Hippocampal formation (tissue), 2 donors: ENCODE measurements around the gene CKMT1A.
"Not testable (repeated sequence)": the region's sequence is repeated elsewhere in the genome, so short reads cannot be mapped to it uniquely, and the experiment has no call there.

ENCODE experiments used
- DNase-seq, 2 donors: peaks; one replicate each; lab custom pipeline; 2025; lab: John Stamatoyannopoulos, UW

The CKMT1A gene

DNA sequence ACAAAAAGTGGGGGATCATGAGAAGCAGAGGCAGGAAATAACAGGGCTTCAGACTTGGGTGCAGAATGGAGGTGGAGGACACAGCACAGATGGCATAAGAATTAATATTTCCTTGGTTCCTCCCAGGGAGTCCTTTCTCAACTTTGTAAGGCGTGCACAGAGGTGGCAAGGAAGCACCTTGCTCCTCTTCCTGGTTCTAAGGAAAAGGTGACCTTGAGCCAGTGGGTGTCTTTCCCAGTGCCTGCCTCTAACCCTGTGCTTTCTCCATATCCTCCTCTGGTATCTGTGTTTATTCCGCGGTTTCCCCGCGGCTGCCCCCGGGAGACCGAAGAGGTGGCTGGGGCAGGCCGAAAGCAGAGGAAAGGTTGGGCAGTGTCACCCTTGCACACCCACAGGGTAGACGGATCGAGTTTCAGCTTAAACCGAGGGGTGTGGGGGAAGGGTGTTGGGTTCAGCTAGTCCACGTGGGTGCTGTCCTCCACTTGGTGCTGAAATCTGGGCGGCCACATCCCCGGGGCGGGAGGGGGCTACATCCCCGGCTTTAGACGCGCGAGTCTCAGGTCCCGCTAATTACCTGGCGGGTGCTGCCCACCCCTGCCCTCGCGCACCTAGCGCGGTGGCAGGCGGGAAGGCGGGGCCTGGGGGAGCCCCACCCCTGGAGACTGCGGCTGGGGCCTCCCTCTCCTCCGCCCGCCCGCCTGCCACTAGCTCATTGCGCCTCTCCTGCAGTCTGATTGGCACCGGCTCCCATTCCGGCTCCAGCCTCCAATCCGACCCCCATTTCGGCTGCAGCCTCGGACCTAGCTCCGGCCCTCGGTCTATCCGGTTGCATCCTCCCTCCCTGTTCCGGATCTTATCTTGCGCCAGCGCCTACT lies at the start of gene CKMT1A:
CKMT1A (plus strand) TSS at position 712 of the 875 bp plus-strand sequence. CDS start 192 bp downstream, outside the sequence.
- not testable (repeated sequence) for DNase-seq

DNA sequence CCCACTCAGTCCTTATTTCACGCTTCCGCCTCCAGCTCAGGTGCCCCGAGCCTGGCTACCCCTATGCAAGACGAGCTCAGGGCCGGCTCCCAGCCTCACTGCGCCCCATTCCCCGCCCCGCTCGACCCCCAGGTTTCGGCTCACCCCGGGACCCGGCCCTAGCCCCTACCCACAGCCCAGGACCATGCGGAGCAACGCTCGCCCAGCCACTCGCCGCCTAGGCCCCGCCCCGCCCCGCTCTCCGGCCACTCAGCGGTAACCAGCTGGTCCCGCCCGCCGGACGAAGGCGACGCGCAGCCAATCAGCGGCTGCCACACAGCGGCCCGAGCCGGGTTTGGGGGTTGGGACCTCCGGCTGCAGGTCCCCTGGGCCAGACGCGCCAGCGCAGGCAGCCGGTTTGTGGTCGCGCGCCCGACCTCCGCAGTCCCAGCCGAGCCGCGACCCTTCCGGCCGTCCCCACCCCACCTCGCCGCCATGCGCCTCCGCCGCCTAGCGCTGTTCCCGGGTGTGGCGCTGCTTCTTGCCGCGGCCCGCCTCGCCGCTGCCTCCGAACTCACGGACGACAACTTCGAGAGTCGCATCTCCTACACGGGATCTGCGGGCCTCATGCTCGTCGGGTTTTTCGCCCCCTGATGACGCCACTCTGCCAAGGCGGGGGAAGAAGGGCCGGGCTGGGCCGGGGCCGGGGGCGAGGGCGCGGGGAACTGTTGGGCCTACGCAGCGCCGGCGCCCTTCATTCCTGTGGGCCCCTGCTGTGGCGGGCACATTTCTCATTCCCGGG lies 44.8 kb upstream of the CKMT1A start, which contains the start of gene CATSPER2:
CATSPER2 (minus strand) TSS at position 196 of the 781 bp plus-strand sequence. CDS start 783 bp downstream, outside the sequence.
- no peak for DNase-seq

DNA sequence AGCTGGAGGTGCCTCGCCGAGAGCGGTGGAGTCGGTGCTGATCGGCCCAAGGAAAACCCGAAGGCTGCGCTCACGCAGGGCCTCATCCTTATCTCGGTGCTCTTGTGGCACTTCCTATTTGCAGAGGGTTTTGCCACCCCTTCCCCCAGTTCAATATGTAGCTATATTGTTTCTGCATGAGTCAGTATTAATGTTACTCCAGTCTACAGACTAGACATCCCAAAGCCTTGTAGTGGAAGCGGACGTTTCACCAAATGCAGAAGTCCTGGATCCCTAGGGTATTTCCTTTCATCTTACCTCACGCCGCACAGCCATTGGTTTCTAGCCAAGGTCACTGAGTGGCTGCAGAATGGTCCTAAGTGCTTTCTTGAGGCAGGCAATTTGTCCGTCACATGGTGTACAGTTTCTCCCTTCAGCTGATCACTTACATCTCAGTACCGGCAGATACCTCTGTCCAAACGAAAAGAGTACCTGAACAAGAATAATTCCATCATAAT lies 44.2 kb upstream of the CKMT1A start:
- not testable (repeated sequence) for DNase-seq

DNA sequence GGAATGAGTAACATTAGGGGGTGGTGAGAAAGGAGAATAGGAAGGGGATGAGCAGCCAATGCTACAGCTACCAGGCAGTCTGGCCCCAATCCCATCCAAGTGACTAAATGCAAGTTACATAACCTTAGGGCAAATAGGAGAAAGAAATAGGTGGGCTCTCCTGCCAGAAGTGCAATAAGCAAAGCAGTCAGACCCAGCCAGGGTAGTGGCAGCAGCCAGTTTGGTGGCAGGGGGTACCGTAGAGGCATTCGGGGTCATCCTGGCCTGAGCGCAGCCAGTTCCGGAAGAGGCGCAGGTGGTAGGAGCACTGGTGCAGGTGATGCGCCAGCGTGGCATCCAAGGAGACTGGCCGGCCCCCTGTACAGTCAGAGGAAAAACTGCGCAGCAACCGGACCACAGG lies 33.9 kb upstream of the CKMT1A start:
- DNase-seq = not testable (repeated sequence)

DNA sequence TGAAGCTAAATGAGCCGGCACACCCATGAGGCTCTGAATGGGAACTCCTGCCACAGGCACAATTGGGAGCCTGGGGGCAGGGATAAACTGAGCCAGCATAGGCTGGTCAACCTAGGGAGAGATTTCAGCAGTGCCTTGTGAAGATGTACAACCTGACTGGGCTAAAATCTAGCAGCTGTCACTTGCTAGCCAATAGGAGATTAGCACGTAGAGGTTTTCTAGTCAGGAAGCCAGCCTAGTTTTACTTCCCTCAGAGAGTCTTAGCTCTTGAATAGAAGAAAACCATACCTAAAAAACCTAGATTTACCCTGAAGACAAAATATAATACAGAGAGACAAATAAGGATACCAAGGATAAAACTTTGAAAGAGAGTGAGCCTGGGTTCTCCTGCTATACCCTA lies 31.4 kb upstream of the CKMT1A start:
- DNase-seq = not testable (repeated sequence)

DNA sequence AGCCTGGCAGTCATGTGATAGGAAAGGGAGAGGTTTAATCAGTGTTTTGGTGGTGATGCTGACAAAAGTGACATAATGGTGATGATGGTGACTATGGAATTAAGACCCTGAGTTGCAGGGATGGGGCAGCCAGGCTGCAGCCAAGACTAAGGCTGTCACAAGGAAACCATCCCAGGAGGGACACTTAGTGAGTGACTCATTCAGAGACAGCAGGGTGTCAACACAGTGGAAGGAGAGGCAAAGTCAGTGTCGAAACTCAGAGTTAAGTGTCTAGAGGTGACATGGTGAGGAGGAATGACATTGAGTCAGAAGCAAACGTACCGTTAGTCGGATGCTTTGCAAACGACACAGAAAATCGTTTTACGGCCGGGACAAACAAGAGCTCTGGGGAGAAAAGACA lies 30.3 kb upstream of the CKMT1A start:
- DNase-seq = not testable (repeated sequence)

DNA sequence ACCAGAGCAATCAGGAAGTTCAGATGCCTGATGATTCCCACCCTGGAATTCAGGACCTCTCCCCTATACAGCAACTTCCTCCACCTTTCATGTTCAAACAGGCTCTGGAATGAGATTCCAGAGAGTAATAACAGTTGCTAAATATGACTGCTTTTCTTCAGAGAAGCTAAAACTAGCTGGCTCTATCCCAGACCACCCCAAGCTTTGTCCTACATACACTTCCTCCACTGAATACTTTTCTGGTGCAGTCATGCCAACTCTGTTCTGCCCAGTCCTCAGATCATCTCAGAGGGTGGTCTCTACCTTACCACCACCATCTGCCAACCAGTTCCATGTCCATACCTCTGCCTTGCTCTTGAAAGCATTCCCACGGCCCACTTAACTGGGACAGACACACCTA lies 27.5 kb upstream of the CKMT1A start:
- not testable (repeated sequence) for DNase-seq

DNA sequence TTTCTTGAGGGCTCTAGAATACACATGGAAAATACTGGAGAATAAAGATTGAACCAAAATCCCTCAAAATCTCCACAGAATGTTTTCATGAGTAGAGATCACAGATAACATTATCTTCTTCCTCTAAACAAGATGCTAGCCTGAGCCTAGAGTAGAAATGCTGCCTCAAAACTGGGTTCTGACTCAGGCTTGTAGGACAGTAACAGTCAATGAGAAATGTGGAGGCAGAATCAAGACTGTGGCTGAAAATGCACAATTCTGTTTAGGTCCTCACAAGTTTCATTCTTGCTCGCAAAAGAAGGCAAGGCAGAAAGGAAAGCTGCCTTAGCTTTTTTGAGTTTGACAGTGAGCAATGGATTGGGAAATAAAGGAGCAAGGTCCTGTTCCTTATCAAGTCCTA lies 19.5 kb upstream of the CKMT1A start:
- DNase-seq = not testable (repeated sequence)

DNA sequence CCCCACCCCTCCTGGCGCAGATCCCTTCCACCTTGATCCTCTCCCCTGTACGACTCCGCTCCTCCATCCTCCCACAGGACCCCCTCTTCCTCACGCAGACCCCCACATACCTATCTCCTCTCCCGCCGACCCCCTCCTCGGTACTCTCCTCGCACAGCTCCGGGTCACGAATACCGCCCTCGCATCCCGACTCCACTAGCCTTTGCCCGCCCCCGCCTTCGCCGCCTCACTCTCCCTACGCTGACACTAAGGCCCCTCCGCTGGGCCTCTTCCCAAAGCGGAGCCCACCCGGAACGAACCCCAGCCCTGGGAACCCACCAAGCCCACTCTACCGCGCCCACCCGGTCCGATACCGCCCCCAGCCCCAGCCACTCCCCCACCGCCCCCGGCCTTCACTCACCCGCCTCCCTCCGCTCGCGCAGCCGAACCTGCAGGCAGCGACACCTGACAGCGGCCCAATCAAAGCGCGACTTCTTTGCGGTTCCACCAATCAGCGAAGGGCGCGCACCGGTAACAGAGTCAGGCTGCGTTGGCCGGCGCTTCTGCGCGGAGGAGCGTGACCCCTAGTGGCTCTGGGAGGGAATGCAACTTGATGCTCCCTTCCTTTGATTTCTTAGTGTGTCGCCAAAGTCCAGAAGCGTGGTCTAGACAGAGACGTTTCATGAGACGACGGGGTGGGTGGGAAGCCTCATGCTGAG lies 3.9 kb upstream of the CKMT1A start:
- DNase-seq = not testable (repeated sequence)

DNA sequence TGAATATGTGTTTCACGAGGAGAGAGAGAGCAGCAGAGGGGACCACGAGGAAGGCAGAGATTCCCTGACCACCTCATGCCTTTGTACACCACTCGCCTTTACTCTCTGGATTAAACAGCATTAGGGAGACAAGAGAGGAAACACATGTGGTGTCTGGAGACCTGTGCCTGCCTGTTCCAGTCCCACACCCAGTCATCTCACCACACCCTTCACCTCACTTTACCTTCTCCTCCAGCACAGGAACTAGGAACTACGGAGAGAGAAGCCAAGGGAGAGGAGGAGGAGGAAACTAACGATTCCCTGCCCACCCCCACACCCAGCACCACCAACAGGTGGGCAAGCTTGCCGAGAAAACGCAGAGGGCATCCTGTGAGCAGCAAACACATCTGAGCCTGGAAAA lies 980 bp upstream of the CKMT1A start:
- not testable (repeated sequence) for DNase-seq

DNA sequence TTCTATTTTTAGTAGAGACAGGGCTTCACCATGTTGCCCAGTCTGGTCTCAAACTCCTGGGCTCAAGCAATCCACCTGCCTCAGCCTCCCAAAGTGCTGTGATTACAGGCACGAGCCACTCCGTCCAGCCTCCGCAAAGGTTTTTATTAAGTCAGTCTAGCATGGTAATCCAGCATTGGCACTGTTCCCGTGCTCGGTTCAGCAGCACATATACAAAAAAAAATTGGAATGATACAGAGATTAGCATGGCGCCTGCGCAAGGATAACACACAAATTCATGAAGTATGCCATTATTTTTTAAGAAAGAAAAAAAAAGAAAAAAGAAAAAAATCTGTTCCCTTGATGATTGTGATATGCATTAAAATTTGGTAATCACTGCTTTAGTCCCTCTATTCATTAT lies 8.5 kb downstream of the CKMT1A start:
- no peak for DNase-seq

DNA sequence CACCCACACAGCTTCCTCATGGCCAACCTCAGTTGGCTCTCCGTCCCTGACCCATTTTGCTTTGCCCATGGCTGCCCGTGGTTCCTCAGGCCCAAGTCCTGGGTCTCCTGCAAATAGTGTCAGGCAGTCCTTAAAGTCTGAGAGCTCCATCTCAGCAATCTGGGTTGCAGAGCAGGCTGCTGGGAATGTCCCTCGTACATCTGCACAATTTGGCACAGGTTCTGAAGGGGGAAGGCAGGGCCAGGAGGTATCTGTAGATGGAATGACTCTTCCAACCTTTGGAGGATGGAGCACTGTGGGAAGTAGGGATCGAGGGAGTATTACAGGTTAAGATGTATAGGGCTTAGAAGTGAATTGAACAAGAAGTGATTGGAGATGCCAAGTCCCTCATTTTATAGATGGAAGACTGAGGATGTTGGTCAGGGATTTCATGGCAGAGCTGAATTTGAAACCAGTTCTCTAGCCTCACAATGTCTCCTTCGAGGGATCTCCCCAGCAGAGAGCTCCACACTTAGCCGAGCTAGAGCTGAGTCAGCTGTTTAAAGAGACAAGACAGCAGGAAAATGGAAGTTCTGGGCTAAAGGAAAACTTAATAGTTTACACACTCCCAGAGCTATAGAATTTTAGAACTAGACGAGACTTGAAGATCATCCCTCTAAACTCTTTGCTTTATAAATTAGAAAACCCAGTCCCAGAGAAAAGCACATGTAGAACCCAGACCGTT lies 9.2 kb downstream of the CKMT1A start:
- DNase-seq = no peak

DNA sequence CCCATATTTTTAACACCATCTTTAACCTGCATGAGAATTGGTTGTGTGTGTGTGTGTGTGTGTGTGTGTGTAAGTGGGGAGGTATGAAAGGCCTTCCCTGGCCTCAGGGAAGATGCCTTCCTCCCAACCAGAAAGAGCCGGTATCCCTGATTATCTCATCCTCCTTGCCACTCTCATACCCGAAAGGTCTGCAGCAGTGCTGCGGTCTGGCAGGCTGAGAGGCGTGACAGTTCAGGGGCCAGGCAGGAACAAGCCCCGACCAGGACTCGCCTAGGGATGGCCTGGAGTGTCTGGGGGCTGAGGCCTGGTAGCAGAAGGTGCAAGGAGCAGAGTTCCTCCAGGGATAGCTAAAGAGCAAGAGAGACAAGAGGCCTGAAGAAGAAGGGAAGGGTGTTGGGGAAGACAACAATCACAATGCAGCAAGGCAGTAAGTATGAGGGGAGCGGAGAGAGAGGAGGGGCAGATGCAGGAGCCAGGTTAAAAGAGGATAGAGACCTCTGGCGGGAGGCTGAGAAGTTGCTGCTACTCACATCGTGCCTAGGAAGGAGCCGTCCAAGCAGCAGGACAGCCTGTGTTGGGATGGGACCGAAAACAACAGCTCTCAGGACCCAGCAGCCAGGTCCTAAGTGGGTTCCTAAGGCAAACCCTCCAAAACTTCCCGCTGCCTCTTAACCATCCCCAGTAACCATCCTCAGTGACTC lies 16.9 kb downstream of the CKMT1A start:
- not testable (repeated sequence) for DNase-seq

DNA sequence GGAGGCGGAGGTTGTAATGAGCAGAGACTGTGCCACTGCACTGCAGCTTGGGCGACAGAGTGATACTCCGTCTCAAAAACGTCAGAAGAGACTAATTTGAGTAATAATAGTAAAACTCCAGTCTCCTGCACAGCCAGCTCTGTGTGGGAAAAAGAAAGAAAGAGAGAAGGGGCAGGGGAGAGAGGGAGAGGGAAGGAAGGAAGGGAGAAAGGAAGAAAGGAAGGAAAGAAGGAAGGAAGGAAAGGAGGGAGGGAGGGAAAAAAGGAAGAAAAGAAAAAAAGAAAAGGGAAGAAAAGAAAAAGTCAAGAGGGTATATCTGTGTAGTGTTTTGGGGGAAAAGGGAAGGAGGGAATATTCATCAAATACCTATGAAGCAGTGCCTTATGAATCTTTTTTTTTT lies 29.5 kb downstream of the CKMT1A start:
- no peak for DNase-seq

DNA sequence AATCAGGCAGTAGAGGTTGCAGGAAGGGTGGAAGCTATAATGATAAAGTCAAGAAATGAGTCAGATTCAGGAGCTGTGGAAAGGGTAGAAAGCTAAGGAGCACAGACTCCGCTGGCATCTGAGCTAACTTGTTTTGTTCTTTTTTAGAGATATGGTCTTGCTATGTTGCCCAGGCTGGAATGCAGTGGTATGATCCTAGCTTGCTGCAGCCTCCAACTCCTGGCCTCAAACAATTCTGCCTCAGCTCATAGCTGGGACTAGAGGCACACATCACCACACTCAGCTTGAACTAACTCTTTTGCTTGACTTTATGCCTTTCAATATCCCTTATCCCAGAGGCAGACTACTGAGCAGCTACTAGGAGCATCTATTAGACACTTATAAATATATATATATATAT lies 32.6 kb downstream of the CKMT1A start:
- DNase-seq = not testable (repeated sequence)

DNA sequence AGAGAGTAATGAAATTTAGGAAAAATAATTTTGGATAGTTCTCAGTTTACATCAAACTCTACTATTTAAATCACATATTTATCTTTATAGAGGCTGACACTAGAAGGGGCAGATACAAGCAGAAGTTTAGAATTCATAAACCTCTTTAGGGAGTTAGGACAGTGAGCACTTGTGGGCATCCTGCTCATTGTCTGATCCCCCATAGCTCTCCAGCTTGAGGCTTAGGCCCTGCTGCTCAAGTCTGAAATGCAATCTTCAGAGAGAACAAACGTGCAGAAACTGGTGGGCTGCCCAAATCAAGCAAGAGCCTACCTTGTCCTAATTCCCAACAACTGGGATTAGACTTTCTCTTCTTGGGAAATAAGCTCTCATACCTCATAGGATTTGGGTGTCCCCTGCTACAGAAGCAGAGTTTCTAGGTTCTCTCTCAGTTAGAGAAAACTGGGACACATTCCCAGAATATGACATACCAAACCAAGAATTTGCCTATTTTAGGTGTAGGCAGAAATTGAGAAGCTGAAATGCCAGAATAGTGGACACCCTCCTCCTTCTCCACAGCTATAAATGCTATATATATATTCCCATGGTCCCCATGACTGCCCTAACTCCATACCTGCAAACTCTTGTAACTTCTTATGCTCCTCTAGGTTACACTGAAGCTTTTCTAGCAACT lies 34.5 kb downstream of the CKMT1A start:
- DNase-seq = not testable (repeated sequence)

DNA sequence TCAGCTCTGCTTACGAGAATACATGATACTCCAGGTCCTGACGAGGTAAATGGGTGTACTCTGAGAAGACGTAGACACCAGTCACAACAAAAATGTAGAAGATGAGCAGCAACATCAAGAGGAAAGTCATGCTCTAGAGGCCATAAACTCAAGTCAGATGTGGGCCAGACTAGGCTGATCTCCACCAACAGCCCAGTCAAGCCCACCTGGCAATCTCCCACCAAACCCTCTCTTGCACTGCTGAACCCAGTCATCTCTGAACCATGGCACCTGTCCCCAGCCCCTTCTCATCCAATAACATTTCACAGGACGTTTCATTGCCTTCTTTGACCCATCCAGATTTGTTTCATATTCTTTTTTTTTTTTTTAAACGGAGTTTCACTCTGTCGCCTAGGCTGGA lies 41.8 kb downstream of the CKMT1A start:
- DNase-seq = no peak

DNA sequence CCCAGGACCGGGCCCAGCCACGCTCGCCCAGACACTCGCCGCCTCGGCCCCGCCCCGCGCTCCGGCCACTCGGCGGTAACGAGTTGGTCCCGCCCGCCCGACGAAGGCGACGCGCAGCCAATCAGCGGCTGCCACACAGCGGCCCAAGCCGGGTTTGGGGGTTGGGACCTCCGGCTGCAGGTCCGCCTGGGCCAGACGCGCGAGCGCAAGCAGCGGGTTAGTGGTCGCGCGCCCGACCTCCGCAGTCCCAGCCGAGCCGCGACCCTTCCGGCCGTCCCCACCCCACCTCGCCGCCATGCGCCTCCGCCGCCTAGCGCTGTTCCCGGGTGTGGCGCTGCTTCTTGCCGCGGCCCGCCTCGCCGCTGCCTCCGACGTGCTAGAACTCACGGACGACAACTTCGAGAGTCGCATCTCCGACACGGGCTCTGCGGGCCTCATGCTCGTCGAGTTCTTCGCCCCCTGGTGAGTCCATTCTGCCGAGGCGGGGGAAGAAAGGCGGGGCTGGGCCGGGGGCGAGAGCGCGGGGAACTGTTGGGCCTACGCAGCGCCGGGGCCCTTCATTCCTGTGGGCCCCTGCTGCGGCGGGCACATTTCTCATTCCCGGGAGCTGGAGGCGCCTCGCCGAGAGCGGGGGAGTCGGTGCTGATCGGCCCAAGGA lies 52.7 kb downstream of the CKMT1A start, which contains the start of gene PDIA3:
PDIA3 (plus strand) TSS at position 194 of the 658 bp plus-strand sequence; CDS start at position 296, 102 bp downstream.
- peak; percentile 86 to 93 for DNase-seq

DNA sequence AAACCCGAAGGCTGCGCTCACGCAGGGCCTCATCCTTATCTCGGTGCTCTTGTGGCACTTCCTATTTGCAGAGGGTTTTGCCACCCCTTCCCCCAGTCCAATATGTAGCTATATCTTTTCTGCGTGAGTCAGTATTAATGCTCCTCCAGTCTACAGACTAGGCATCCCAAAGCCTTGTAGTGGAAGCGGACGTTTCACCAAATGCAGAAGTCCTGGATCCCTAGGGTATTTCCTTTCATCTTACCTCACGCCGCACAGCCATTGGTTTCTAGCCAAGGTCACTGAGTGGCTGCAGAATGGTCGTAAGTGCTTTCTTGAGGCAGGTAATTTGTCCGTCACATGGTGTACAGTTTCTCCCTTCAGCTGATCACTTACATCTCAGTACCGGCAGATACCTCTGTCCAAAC lies 53.2 kb downstream of the CKMT1A start:
- DNase-seq = not testable (repeated sequence)
